Psoas muscle (tissue), 8 donors: ENCODE measurements around the gene NDUFAF8. TPM values are rescaled to one million over a fixed set of nuclear protein-coding genes. Genes with fewer than 3 reads are reported as not detected.

Experiments
- ATAC-seq, 4 donors: fragments of 200-7000 bp; cut with Tn5 transposase; one replicate each; pipeline ENCODE4 v1.9.1; 2020; ENCODE audit warnings: moderate library complexity in 3 of 4, mild to moderate bottlenecking in 2 of 4
- DNase-seq, 2 donors: peaks; one replicate each; pipeline ENCODE4 v3.0.0-alpha.2; 2020
- H3K27ac ChIP-seq: fragments of 200-600 bp; one replicate; pipeline ENCODE4 v1.8.0; 2022
- H3K27me3 ChIP-seq, 3 donors: fragments of 200-600 bp in 1 of 3; one replicate each; pipeline versions ENCODE4 v1.6.1 to v1.8.0; 2013 to 2022; ENCODE audit warnings: low read length in 2 of 3, mild to moderate bottlenecking in 2 of 3, moderate library complexity in 1 of 3; ENCODE audit not compliant: insufficient read depth in 3 of 3
- H3K36me3 ChIP-seq, 2 donors: fragments of 200-600 bp in 1 of 2; one replicate each; pipeline versions ENCODE4 v1.6.1 to v1.8.0; 2013 to 2022; ENCODE audit warnings: low read depth in 1 of 2, mild to moderate bottlenecking in 1 of 2, moderate library complexity in 1 of 2; ENCODE audit not compliant: insufficient read depth in 1 of 2
- H3K4me1 ChIP-seq: fragments of 200-600 bp; one replicate; pipeline ENCODE4 v1.8.0; 2022
- H3K4me3 ChIP-seq: fragments of 200-600 bp; one replicate; pipeline ENCODE4 v1.8.0; 2022; ENCODE audit warnings: mild to moderate bottlenecking
- H3K9me3 ChIP-seq: fragments of 200-600 bp; one replicate; pipeline ENCODE4 v1.8.0; 2022
- WGBS, 3 donors: extraction: QIAGEN DNeasy Blood & Tissue Kit; methylation state at CpG; one replicate each; pipeline versions ENCODE4 v1.1.6 to v1.1.7; 2013; 5-methylcytosine and 5-hydroxymethylcytosine counted together
- intact Hi-C, 2 donors: fragments of 100-400 bp; cut with DNase I; formaldehyde crosslinking; loops; one replicate each; pipeline versions ENCODE4 v1.11.0 to v1.14.2; 2022
- polyA plus RNA-seq, 3 donors: library from polyadenylated mRNA; stranded (reverse); fragments of 200-250 nt; gene quantifications; one replicate each; pipeline ENCODE4 v1.2.3, GENCODE V29; 2013
- total RNA-seq, 4 donors: library from RNA; stranded (reverse); fragmentation: NEBNext Ultra II Directional in 2 of 4; extraction: Animal tissue kit (Norgen Biotek cat#: 25700) in 2 of 4; gene quantifications; one replicate each; pipeline versions ENCODE4 v1.2.1 to v1.2.4, GENCODE V29; 2021 to 2023
- TF ChIP-seq, protein P1 (sequence below): fragments of 200-600 bp; IDR thresholded peaks from one replicate; pipeline ENCODE4 v1.8.0; 2022; ENCODE audit warnings: antibody characterized with exemption
- donor health status: healthy with polysubstance abuse.
- donor health status: DM: no; HTN: no; CAD: no; lungs with moderate emphysema.
- donor health status: Bipolar disorder and iron deficiency.
- donor health status: healthy.
- donor health status: DM: yes; HTN: yes; CAD: no.
- donor health status: DM: no; HTN: no; CAD: no.
- donor health status: DM: no; HTN: no; CAD: no.
- donor health status: DM: yes; HTN: yes; CAD: no.

NDUFAF8 gene
- total and polyA plus RNA-seq, 7 donors = 42.4 to 63.8 (median 54.9) TPM

DNA sequence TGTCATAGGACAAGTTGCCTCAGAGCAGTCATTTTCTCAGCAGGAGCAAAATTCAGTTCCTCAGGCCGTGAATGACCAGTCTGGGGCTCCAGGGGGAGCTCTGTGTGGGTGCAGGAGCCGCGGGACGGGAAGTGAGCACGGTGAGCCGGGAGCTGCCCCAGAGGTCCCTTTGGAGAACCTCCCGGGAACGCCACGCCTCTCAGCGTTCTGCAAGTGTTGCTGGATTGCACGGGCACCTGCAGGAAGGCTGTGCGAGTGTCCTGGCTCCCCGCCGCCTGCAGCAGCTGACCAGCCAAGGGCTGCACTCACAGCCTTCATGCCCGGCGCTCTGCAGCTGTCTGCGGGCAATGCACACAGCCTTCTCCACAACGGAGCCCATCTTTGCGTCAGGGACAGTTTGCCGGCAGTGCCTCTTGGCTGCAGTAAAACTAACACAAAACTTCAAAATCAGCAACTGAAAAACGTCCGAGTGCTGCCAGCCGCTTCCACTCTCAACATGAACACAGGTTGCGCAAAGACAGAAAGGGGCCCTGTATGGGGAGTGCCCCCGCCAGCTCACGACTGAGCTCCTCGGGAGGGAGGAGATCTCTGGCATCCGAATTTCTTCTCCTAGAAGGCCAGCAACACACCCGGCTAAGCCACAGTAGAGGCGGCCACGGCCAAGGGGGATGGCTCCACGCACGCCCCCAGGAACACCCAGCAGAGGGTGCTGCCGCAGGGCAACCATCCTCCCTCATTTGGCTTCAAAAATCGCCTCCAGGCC lies 16.0 kb downstream of the NDUFAF8 start:
- H3K9me3 ChIP-seq = no peaks in the 10 kb centered on the region
- peaks cover 0 to 32% of the 10 kb centered on the region in 2 donors for H3K36me3 ChIP-seq
- DNase-seq (peak; percentile 88 to 95), ATAC-seq (peak; percentile 90 to 93 (median 91))
- intact Hi-C loops = loop anchor here (1.0 to 5.0 kb wide), 5 partner anchors 37 to 346 kb away; no protein-coding TSS in a partner anchor
- TF ChIP-seq, protein P1, sequence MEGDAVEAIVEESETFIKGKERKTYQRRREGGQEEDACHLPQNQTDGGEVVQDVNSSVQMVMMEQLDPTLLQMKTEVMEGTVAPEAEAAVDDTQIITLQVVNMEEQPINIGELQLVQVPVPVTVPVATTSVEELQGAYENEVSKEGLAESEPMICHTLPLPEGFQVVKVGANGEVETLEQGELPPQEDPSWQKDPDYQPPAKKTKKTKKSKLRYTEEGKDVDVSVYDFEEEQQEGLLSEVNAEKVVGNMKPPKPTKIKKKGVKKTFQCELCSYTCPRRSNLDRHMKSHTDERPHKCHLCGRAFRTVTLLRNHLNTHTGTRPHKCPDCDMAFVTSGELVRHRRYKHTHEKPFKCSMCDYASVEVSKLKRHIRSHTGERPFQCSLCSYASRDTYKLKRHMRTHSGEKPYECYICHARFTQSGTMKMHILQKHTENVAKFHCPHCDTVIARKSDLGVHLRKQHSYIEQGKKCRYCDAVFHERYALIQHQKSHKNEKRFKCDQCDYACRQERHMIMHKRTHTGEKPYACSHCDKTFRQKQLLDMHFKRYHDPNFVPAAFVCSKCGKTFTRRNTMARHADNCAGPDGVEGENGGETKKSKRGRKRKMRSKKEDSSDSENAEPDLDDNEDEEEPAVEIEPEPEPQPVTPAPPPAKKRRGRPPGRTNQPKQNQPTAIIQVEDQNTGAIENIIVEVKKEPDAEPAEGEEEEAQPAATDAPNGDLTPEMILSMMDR = peak; percentile 46
- WGBS, 3 donors = 12 to 16% (median 15%) methylated on average over 35 of the region's 35 CpGs
- H3K4me3 ChIP-seq = peak overlapping the region; percentile 35
- H3K4me1 ChIP-seq = peaks cover 18% of the 10 kb centered on the region
- peak overlapping the region; percentile 74 for H3K27ac ChIP-seq
- H3K27me3 ChIP-seq = no peaks in the 10 kb centered on the region

DNA sequence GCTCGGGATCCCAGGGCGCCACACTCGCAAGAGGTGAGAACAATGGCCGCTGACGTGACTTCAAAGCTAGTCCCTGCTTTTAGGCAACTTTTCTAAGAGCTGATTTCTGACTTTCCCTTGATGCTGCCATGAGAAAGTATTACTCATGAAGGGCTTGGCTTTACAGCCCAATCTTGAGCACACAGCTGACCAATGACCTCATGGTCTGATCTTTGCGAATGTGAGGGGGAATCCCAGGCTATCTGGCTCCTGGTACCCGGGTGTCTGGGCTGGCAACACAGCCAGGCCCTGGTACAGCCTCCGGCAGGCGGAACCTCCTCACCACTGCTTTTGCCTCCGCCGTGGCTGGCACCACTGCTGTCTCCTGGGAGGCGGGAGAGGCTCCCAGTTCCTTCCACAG lies 17.5 kb downstream of the NDUFAF8 start:
- 70 to 78% (median 73%) methylated on average over 12 of the region's 12 CpGs for WGBS, 3 donors
- Histone ChIP-seq H3K27ac (no peak overlapping the region), H3K36me3 (peaks cover 0 to 34% of the 10 kb centered on the region in 2 donors), H3K9me3 (no peaks in the 10 kb centered on the region), H3K27me3 (no peaks in the 10 kb centered on the region), H3K4me1 (peaks cover 18% of the 10 kb centered on the region), H3K4me3 (no peak overlapping the region)
- TF ChIP-seq, protein P1 = no peak
- DNase-seq (no peak), ATAC-seq (no peak)
- intact Hi-C loops = loop anchor here (5.0 kb wide), 2 partner anchors 36 to 226 kb away; no protein-coding TSS in a partner anchor

DNA sequence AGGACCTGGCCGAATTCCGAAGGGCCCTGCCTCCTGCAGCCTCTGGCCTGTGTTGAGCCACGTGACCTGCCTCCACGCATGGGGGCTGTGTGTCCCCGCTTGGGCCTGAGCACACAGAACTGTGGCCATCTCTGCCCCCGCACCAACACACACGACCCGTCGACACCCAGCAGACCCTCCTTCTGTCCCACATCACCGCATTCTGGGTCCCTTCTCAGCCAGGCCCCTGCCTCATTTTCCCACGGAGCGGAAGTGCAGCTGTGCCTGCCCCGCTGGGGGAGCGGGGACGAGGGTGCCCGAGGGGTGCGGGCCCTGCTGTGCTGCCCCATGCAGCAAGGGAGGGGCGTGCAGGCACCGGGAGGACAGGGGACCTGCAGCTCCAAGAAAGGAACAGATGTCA lies 18.4 kb downstream of the NDUFAF8 start:
- peaks cover 18% of the 10 kb centered on the region for H3K4me1 ChIP-seq
- DNase-seq (no peak), ATAC-seq (no peak)
- WGBS, 3 donors = 91 to 93% (median 93%) methylated on average over 19 of the region's 19 CpGs
- no peaks in the 10 kb centered on the region for H3K27me3 ChIP-seq
- no peak overlapping the region for H3K4me3 ChIP-seq
- H3K36me3 ChIP-seq = peaks cover 0 to 42% of the 10 kb centered on the region in 2 donors
- TF ChIP-seq, protein P1 = no peak
- H3K9me3 ChIP-seq = no peaks in the 10 kb centered on the region
- no peak overlapping the region for H3K27ac ChIP-seq
- intact Hi-C loops = loop anchor here (5.0 kb wide), 2 partner anchors 35 to 225 kb away; no protein-coding TSS in a partner anchor

DNA sequence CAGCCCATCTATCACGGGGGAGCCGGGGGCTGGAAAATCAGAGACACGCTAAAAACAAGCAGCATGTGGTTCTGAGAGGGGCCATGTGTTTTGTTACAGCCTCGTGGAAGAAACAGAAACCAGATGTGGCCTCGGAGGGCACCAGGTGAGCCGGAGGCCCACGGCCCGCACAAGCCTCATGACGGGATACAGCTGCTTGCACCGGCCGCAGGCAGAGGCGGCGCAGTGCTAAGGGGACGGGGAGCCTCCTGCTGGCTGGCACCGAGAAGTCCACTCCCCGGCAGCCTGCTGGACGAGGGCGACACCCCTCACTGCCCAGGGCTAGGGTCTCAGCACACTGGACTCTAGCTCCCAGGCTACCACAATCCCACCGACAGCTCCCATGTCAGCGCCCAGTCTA lies 19.2 kb downstream of the NDUFAF8 start:
- no peak overlapping the region for H3K27ac ChIP-seq
- DNase-seq = no peak
- H3K9me3 ChIP-seq = no peaks in the 10 kb centered on the region
- peaks cover 18% of the 10 kb centered on the region for H3K4me1 ChIP-seq
- H3K27me3 ChIP-seq = no peaks in the 10 kb centered on the region
- ATAC-seq = no peak
- intact Hi-C loops = loop anchor here (5.0 kb wide), 2 partner anchors 34 to 224 kb away; no protein-coding TSS in a partner anchor
- TF ChIP-seq, protein P1 = no peak
- peaks cover 0 to 47% of the 10 kb centered on the region in 2 donors for H3K36me3 ChIP-seq
- no peak overlapping the region for H3K4me3 ChIP-seq
- 87 to 90% (median 90%) methylated on average over 15 to 20 of the region's 20 CpGs for WGBS, 3 donors
